Endothelial cell (in vitro differentiated cells): ENCODE measurements around the gene PA2G4. TPM values are rescaled to one million over a fixed set of nuclear protein-coding genes. Genes with fewer than 3 reads are reported as not detected.

Source experiments
- DNase-seq: peaks from one replicate; pipeline ENCODE4 v3.0.0; 2021; ENCODE audit warnings: low spot score
- H3K27ac Mint-ChIP-seq: one replicate; pipeline ENCODE4 v1.8.0; 2021; ENCODE audit warnings: mixed read lengths, inconsistent platforms; ENCODE audit not compliant: unreplicated experiment
- H3K27me3 Mint-ChIP-seq: one replicate; pipeline ENCODE4 v1.8.0; 2021; ENCODE audit warnings: mild to moderate bottlenecking, moderate library complexity, mixed read lengths, inconsistent platforms; ENCODE audit not compliant: unreplicated experiment
- H3K36me3 Mint-ChIP-seq: one replicate; pipeline ENCODE4 v1.8.0; 2021; ENCODE audit warnings: mild to moderate bottlenecking, low read depth, mixed read lengths, inconsistent platforms; ENCODE audit not compliant: unreplicated experiment
- H3K4me1 Mint-ChIP-seq: one replicate; pipeline ENCODE4 v1.8.0; 2021; ENCODE audit warnings: mild to moderate bottlenecking, mixed read lengths, inconsistent platforms; ENCODE audit not compliant: unreplicated experiment
- H3K4me3 Mint-ChIP-seq: one replicate; pipeline ENCODE4 v1.8.0; 2021; ENCODE audit warnings: mild to moderate bottlenecking, mixed read lengths, inconsistent platforms; ENCODE audit not compliant: unreplicated experiment
- H3K9me3 Mint-ChIP-seq: one replicate; pipeline ENCODE4 v1.8.0; 2021; ENCODE audit warnings: mixed read lengths, inconsistent platforms; ENCODE audit not compliant: unreplicated experiment
- total RNA-seq: library from RNA; stranded (reverse); fragmentation: NEBNext Ultra II Directional; extraction: Animal tissue kit (Norgen Biotek cat#: 25700); gene quantifications from one replicate; pipeline ENCODE4 v1.2.1, GENCODE V29; 2021; ENCODE audit not compliant: unreplicated experiment
- TF ChIP-seq, protein P1 (sequence below): fragments of 200-600 bp; sonication (generic); IDR thresholded peaks from one replicate; pipeline ENCODE4 v1.5.0; 2021; ENCODE audit warnings: antibody characterized with exemption; ENCODE audit not compliant: unreplicated experiment

PA2G4 gene
- total RNA-seq, 1 donor from 2014 or later, result 84.3 TPM

GRCh38 chr12:56161690-56162351 is 57.5 kb downstream of the PA2G4 start:
- Mint-ChIP-seq H3K27me3 (peaks cover 62% of the 10 kb centered on the region), H3K9me3 (no peaks in the 10 kb centered on the region), H3K36me3 (peaks cover 64% of the 10 kb centered on the region), H3K4me3 (peak overlapping the region; percentile 100), H3K27ac (peak overlapping the region; percentile 93), H3K4me1 (peaks cover 40% of the 10 kb centered on the region)
- DNase-seq, result no peak
- TF ChIP-seq, protein P1, sequence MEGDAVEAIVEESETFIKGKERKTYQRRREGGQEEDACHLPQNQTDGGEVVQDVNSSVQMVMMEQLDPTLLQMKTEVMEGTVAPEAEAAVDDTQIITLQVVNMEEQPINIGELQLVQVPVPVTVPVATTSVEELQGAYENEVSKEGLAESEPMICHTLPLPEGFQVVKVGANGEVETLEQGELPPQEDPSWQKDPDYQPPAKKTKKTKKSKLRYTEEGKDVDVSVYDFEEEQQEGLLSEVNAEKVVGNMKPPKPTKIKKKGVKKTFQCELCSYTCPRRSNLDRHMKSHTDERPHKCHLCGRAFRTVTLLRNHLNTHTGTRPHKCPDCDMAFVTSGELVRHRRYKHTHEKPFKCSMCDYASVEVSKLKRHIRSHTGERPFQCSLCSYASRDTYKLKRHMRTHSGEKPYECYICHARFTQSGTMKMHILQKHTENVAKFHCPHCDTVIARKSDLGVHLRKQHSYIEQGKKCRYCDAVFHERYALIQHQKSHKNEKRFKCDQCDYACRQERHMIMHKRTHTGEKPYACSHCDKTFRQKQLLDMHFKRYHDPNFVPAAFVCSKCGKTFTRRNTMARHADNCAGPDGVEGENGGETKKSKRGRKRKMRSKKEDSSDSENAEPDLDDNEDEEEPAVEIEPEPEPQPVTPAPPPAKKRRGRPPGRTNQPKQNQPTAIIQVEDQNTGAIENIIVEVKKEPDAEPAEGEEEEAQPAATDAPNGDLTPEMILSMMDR, result no peak

DNA sequence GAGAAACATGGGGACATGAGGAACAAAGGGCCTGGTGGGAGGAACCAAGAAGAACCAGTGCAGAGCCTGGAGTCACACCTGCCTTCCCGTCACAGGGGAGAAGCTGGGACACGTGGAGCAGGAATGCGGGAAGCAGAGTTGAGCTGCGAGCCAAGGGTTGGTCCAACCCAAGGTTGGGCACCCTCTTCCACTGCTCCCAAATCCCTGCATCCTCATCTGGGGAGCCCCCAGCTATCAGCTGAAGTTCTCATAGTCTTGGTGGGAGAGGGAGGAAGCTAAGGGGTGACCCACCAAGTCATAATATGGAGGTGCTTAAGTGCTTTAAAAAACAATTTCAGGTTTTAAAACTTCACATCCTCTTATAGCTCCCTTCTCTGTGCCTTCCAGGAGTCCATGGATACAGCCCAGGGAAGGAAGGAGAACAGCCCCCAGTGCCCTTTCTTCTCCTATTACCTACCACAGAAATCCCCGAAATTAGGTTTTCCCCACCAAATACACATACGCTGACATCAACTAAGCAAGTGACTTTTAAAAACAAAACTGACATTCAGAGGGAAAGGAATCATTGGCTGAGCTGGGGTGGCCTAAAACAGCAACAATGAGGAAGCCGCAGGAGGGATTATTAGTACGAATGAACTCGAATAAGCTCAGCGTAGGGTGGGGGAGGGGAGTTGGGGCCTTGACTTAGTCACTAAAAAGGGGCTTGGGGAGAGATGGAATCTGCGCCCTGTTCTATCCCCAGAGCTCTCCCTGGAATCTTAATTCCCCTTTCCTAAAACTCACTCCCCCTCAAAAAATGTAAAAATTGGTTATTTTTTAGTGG is 58.3 kb downstream of the PA2G4 start:
- peaks cover 55% of the 10 kb centered on the region for H3K27me3 Mint-ChIP-seq
- peaks cover 37% of the 10 kb centered on the region for H3K4me1 Mint-ChIP-seq
- DNase-seq, result no peak
- H3K4me3 Mint-ChIP-seq, result peak overlapping the region; percentile 100
- no peaks in the 10 kb centered on the region for H3K9me3 Mint-ChIP-seq
- TF ChIP-seq, protein P1, result no peak
- H3K36me3 Mint-ChIP-seq, result peaks cover 69% of the 10 kb centered on the region
- peak overlapping the region; percentile 71 for H3K27ac Mint-ChIP-seq

Other genes with a start within 250 kb of the PA2G4 start
- 58.6 TPM for gene PYM1, start 176.7 kb upstream of the PA2G4 start, total RNA-seq
- 70.1 TPM for gene DGKA, start 173.4 kb upstream of the PA2G4 start, total RNA-seq
- 136 TPM for gene PMEL, start 138.5 kb upstream of the PA2G4 start, total RNA-seq
- 43.0 TPM for gene CDK2, start 137.7 kb upstream of the PA2G4 start, total RNA-seq
- gene RAB5B, start 130.5 kb upstream of the PA2G4 start, total RNA-seq, result 130 TPM
- 31.6 TPM for gene SUOX, start 107.3 kb upstream of the PA2G4 start, total RNA-seq
- gene IKZF4, start 83.5 kb upstream of the PA2G4 start, total RNA-seq, result 3.0 TPM
- gene RPS26, start 62.6 kb upstream of the PA2G4 start, total RNA-seq, result 45.8 TPM
- gene ERBB3, start 24.4 kb upstream of the PA2G4 start, total RNA-seq, result 4.2 TPM
- 3,242 TPM for gene RPL41, start 12.1 kb downstream of the PA2G4 start, total RNA-seq
- gene ZC3H10, start 13.7 kb downstream of the PA2G4 start, total RNA-seq, result 10.4 TPM
- gene ESYT1, start 23.7 kb downstream of the PA2G4 start, total RNA-seq, result 302 TPM
- gene MYL6B, start 48.0 kb downstream of the PA2G4 start, total RNA-seq, result 170 TPM
- gene MYL6, start 53.8 kb downstream of the PA2G4 start, total RNA-seq, result 2,481 TPM
- 105 TPM for gene SMARCC2, start 84.9 kb downstream of the PA2G4 start, total RNA-seq
- 55.5 TPM for gene RNF41, start 117.4 kb downstream of the PA2G4 start, total RNA-seq
- gene NABP2, start 119.8 kb downstream of the PA2G4 start, total RNA-seq, result 19.8 TPM
- gene SLC39A5, start 125.5 kb downstream of the PA2G4 start, total RNA-seq, result not detected
- gene ANKRD52, start 153.8 kb downstream of the PA2G4 start, total RNA-seq, result 48.5 TPM
- 20.3 TPM for gene COQ10A, start 162.4 kb downstream of the PA2G4 start, total RNA-seq
- gene CS, start 195.8 kb downstream of the PA2G4 start, total RNA-seq, result 187 TPM
- 203 TPM for gene CNPY2, start 211.4 kb downstream of the PA2G4 start, total RNA-seq
- 55.7 TPM for gene PAN2, start 229.4 kb downstream of the PA2G4 start, total RNA-seq
- 0.80 TPM for gene IL23A, start 234.3 kb downstream of the PA2G4 start, total RNA-seq